Thoracic aorta (tissue), 2 donors: ENCODE results near the gene NEDD4L. TPM values are rescaled to one million over a fixed set of nuclear protein-coding genes. Genes with fewer than 3 reads are reported as not detected.

Experiments
- ATAC-seq: fragments of 150-250 bp; one replicate; pipeline ENCODE4 v1.8.0; 2017; ENCODE audit warnings: low read depth; ENCODE audit not compliant: insufficient number of reproducible peaks, low FRiP score
- DNase-seq: peaks from one replicate; pipeline ENCODE4 v3.0.0-alpha.2; 2020; ENCODE audit warnings: low spot score
- H3K27ac ChIP-seq, 2 donors: fragments of 200-600 bp; sonication (generic); 1 replicate in 1 of 2; 2 replicates in 1 of 2; pipeline ENCODE4 v1.5.1; 2016; ENCODE audit warnings: mild to moderate bottlenecking in 2 of 2, moderate library complexity in 2 of 2
- H3K27me3 ChIP-seq: fragments of 200-600 bp; sonication (generic); replicated peaks from 2 replicates; pipeline ENCODE4 v1.6.0; 2016; ENCODE audit warnings: mild to moderate bottlenecking; ENCODE audit not compliant: insufficient read depth
- H3K36me3 ChIP-seq: fragments of 200-600 bp; sonication (generic); one replicate; pipeline ENCODE4 v1.5.1; 2016
- H3K4me1 ChIP-seq, 2 donors: fragments of 200-600 bp; sonication (generic); 1 replicate in 1 of 2; 2 replicates in 1 of 2; pipeline versions ENCODE4 v1.5.1 to v1.6.0; 2016; ENCODE audit warnings: low read depth in 2 of 2, mild to moderate bottlenecking in 1 of 2; ENCODE audit not compliant: control insufficient read depth in 1 of 2
- H3K4me3 ChIP-seq: fragments of 200-600 bp; sonication (generic); 2 replicates; pipeline ENCODE4 v1.5.1; 2016; ENCODE audit warnings: mild to moderate bottlenecking
- H3K9me3 ChIP-seq: fragments of 200-600 bp; sonication (generic); 2 replicates; pipeline ENCODE4 v1.5.1; 2016
- total RNA-seq, 2 donors: library from RNA; depleted of rRNA; stranded (reverse); fragments of >200 nt; gene quantifications; one replicate each; pipeline versions ENCODE4 v1.1.0 to v1.2.3, GENCODE V29; 2016
- TF ChIP-seq, protein P1 (sequence below): fragments of 200-600 bp; sonication (generic); IDR thresholded peaks from one replicate; pipeline ENCODE4 v1.5.1; 2019; ENCODE audit warnings: antibody characterized with exemption

Gene NEDD4L
- total RNA-seq, 2 donors from 2014 or later, result 13.9 to 22.9 TPM

DNA sequence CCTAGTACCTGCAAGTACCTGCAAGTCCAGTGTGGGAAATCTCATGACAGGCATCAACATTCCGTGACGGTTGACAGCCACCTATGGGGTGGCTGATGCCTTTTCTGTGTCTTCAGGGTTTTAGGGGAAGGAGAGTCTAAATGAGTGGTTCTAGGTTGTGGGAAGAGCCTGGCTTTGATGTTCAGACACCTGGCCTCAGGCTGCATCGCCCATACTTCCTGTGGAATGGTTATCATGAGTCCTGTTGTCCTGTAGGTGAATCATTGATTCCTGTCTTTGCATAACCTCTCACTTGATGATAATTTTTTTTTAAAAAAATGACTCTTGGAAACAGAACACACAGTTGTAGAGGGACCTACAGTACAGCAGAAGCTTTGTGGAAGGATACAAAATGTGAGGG lies 108.9 kb downstream of the NEDD4L start:
- H3K27me3 ChIP-seq, result no peaks in the 10 kb centered on the region
- H3K27ac ChIP-seq, result no peak overlapping the region
- no peaks in the 10 kb centered on the region for H3K36me3 ChIP-seq
- TF ChIP-seq, protein P1, sequence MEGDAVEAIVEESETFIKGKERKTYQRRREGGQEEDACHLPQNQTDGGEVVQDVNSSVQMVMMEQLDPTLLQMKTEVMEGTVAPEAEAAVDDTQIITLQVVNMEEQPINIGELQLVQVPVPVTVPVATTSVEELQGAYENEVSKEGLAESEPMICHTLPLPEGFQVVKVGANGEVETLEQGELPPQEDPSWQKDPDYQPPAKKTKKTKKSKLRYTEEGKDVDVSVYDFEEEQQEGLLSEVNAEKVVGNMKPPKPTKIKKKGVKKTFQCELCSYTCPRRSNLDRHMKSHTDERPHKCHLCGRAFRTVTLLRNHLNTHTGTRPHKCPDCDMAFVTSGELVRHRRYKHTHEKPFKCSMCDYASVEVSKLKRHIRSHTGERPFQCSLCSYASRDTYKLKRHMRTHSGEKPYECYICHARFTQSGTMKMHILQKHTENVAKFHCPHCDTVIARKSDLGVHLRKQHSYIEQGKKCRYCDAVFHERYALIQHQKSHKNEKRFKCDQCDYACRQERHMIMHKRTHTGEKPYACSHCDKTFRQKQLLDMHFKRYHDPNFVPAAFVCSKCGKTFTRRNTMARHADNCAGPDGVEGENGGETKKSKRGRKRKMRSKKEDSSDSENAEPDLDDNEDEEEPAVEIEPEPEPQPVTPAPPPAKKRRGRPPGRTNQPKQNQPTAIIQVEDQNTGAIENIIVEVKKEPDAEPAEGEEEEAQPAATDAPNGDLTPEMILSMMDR, result no peak
- ATAC-seq, result no peak
- H3K9me3 ChIP-seq, result no peaks in the 10 kb centered on the region
- H3K4me1 ChIP-seq, result no peaks in the 10 kb centered on the region
- DNase-seq, result no peak
- H3K4me3 ChIP-seq, result no peak overlapping the region

DNA sequence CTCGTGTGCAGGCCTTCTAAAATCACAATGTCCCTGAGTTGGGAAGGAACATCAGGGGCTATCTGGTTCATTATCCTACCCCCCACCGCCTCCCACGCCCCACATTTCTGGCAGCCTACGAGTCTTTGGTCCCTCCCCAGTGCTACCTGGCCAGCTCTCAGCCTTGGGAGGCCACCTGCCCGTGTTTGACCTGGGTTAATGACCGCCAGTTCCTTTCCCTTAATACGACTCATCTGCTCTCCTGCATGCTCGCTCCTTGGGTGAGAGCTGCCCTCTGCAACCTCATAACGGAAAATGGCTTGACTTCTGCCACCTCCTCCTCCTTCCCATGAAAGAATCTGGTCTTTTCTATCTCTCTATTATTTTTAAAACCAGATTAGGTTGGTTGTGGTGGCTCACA lies 112.5 kb downstream of the NEDD4L start:
- no peak for ATAC-seq
- H3K4me3 ChIP-seq, result no peak overlapping the region
- no peak for DNase-seq
- H3K9me3 ChIP-seq, result no peaks in the 10 kb centered on the region
- no peaks in the 10 kb centered on the region for H3K27me3 ChIP-seq
- no peak overlapping the region for H3K27ac ChIP-seq
- H3K36me3 ChIP-seq, result no peaks in the 10 kb centered on the region
- TF ChIP-seq, protein P1, result no peak
- H3K4me1 ChIP-seq, result no peaks in the 10 kb centered on the region

DNA sequence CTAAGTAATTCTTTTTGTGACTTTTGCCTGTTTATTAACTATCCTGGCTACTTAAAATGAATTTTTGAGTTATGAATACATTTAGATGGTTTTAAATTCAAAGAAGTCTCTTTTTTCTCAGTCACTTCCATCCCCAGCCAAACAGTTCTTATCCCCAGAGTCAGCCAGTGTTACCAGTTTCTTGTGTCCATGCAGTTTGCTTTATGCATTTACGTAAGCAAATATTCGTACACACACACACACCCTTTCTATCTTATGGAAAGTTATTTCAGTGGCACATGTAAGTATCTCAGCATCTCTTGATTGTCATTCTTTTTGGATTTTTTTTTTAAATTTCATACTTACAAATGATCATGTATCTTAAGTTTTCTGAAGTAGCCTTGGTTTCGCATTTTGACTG lies 113.2 kb downstream of the NEDD4L start:
- TF ChIP-seq, protein P1, result no peak
- H3K4me1 ChIP-seq, result no peaks in the 10 kb centered on the region
- H3K9me3 ChIP-seq, result no peaks in the 10 kb centered on the region
- H3K4me3 ChIP-seq, result no peak overlapping the region
- no peaks in the 10 kb centered on the region for H3K27me3 ChIP-seq
- no peak overlapping the region for H3K27ac ChIP-seq
- no peak for ATAC-seq
- DNase-seq, result no peak
- H3K36me3 ChIP-seq, result no peaks in the 10 kb centered on the region

DNA sequence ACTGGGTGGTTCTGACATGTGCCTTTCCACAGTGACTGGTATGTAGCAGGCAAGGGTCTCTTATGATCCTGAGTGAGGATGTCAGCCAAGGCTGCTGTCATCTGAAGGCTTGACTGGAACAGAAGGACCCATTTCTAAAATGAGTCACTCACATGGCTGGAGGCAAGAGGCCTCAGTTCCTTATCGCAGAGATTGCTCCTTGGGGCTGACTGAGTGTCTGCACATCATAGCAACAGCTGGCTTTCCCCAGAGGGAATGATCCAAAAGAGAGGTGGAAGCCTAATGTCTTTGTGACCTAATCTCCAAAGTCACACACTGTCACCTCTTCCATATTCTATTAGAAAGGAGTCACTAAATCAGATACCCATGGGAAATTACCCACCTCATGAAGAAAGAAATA lies 114.0 kb downstream of the NEDD4L start:
- DNase-seq, result no peak
- Histone ChIP-seq H3K4me1 (no peaks in the 10 kb centered on the region), H3K36me3 (no peaks in the 10 kb centered on the region), H3K27me3 (no peaks in the 10 kb centered on the region), H3K9me3 (no peaks in the 10 kb centered on the region), H3K4me3 (no peak overlapping the region), H3K27ac (no peak overlapping the region)
- ATAC-seq, result no peak
- TF ChIP-seq, protein P1, result no peak

DNA sequence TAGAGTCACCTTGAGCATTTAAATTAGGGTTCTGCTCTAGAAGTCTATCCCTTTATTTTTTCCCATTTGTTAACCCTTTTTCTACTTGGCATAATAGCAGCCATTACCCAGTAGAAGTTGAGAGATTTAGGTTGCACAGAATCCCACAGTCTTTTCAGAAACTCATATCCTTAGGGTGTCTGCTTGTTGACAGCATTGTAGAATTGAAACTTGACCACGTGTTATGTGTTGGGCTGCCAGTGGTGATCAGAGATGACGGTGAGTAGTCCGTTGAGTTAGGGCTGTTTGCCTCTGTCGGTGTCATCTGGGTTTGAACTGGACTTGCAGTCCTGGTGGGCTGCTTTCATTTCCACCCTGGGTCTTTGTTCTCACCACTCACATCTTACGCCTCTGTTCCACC lies 114.4 kb downstream of the NEDD4L start:
- Histone ChIP-seq H3K4me3 (no peak overlapping the region), H3K27me3 (no peaks in the 10 kb centered on the region), H3K9me3 (no peaks in the 10 kb centered on the region), H3K27ac (no peak overlapping the region), H3K36me3 (no peaks in the 10 kb centered on the region), H3K4me1 (no peaks in the 10 kb centered on the region)
- DNase-seq, result no peak
- ATAC-seq, result no peak
- TF ChIP-seq, protein P1, result no peak
